ENCODE data around the gene MSX2.

MSX2 gene

DNA sequence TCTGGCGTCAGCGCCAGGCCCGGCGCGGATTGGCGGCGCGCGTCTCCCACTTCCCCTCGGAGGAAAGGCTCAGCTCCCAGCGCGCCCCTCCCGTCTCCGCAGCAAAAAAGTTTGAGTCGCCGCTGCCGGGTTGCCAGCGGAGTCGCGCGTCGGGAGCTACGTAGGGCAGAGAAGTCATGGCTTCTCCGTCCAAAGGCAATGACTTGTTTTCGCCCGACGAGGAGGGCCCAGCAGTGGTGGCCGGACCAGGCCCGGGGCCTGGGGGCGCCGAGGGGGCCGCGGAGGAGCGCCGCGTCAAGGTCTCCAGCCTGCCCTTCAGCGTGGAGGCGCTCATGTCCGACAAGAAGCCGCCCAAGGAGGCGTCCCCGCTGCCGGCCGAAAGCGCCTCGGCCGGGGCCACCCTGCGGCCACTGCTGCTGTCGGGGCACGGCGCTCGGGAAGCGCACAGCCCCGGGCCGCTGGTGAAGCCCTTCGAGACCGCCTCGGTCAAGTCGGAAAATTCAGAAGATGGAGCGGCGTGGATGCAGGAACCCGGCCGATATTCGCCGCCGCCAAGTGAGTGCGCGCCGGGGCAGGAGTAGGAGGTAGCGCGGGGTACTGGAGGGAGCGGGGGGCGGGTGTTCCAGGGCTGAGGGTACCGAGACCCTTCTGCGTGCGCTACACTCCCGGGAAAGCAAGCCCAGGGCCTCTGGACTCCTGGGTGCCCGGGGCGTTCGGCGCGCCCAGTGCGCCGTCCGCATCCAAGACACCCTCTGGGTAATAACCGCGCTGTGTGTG lies at the start of gene MSX2:
MSX2 (plus strand) TSS at position 99 of the 777 bp plus-strand sequence; CDS start at position 177, 78 bp downstream.
- TF ChIP-seq, protein P1, sequence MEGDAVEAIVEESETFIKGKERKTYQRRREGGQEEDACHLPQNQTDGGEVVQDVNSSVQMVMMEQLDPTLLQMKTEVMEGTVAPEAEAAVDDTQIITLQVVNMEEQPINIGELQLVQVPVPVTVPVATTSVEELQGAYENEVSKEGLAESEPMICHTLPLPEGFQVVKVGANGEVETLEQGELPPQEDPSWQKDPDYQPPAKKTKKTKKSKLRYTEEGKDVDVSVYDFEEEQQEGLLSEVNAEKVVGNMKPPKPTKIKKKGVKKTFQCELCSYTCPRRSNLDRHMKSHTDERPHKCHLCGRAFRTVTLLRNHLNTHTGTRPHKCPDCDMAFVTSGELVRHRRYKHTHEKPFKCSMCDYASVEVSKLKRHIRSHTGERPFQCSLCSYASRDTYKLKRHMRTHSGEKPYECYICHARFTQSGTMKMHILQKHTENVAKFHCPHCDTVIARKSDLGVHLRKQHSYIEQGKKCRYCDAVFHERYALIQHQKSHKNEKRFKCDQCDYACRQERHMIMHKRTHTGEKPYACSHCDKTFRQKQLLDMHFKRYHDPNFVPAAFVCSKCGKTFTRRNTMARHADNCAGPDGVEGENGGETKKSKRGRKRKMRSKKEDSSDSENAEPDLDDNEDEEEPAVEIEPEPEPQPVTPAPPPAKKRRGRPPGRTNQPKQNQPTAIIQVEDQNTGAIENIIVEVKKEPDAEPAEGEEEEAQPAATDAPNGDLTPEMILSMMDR (conservative IDR thresholded peaks at IDR 0.05; ENCODE audit: low read depth, low read length) = no peak
- DNase-seq (ENCODE audit: low read depth) = peak; percentile 69
- H3K4me3 ChIP-seq (ENCODE audit: low read length) = peak within 1 kb of the TSS; percentile 87

DNA sequence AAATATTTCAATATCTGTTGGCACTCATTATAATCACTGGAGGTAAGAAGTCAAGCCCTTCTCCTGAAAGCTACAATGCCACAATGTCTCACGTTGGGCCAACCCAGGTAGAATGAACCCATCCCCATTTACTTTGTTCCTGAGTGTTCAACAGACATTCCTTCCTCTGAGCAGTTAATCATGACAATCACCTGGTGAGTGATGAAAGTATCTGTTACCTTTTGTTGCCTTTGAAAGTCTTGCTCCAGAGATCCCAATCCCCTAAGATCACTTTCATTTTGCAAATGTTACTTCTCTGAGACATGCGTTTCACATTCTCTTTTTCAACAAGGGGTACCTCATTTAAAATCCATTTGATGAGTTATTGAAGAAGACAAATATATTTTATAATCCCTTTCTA lies 49.3 kb upstream of the MSX2 start:
- no peak overlapping the region for H3K4me3 ChIP-seq (ENCODE audit: low read length)
- DNase-seq (ENCODE audit: low read depth) = no peak
- TF ChIP-seq, protein P1 (conservative IDR thresholded peaks at IDR 0.05; ENCODE audit: low read depth, low read length) = no peak

DNA sequence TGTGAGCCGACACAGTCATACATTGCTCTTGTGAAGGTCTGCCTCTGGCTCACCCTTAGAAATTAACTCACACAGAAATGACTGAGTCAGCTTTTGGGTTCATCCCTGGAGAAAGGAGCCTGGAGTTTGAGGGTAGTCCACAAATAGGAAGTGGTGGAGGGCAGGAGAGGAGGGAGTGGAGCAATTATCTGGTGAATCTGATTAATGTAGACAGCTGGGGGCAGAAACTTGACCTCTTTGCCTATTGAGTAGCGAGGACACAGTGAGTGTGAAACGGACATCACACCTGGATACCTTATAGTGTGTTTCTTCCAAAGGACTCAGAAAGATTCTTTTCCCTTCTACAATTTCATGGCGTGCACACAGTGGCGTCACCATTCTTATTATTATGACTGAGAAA lies 48.5 kb upstream of the MSX2 start:
- TF ChIP-seq, protein P1 (conservative IDR thresholded peaks at IDR 0.05; ENCODE audit: low read depth, low read length) = no peak
- DNase-seq (ENCODE audit: low read depth) = no peak
- no peak overlapping the region for H3K4me3 ChIP-seq (ENCODE audit: low read length)

DNA sequence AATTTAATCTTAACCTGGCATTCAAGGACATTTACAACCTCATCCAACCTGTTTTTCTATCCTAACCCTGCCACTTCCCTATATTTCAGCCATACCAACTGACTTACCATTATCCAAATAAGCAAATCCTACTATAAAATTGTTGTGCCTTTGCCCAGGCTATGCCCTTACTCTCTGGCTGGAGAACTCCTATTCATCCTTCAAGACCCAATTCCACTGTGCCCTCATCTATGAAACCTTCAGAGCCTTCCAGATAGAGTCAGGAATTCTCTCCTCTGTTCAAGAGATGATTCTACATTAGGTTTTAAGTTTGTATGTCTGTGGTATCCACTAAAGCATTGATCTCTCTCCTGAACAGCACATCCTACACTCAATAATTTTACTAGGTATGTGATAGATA lies 46.3 kb upstream of the MSX2 start:
- no peak overlapping the region for H3K4me3 ChIP-seq (ENCODE audit: low read length)

DNA sequence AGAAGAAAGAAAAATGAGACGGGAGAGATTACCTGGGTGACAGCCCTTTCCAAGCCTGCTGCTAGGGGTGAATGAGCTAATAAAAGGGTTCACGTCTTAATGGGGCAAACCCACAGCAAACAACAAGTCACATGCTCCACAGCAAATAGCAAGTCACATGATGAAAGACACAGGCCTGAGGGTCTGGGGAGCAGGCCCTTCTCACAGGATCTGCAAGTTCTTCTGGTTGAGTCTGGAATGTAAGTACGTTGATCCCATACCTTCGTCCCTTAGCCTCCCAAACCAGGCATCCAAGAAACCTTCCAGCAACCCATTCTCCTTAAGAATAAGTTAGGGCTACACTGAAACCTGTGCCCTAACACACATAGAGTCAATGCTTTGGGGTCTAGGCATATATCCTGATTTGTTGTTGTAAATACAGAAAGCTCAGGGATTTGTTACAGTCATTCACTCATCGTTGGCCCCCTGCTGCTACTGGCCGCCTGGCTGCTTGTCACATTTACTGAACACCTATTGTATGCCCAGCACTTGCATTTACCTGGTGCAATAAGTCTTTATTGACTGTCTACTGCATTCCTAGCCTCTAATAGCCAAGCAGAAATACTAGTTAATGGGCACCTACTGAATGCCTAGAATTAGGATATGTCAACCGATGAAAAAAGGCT lies 43.3 kb upstream of the MSX2 start:
- TF ChIP-seq, protein P1 (conservative IDR thresholded peaks at IDR 0.05; ENCODE audit: low read depth, low read length) = no peak
- H3K4me3 ChIP-seq (ENCODE audit: low read length) = no peak overlapping the region
- DNase-seq (ENCODE audit: low read depth) = no peak

More for the DNA sequence above, 46.3 kb upstream of the MSX2 start:
- no peak for DNase-seq (ENCODE audit: low read depth)
- TF ChIP-seq, protein P1 (conservative IDR thresholded peaks at IDR 0.05; ENCODE audit: low read depth, low read length) = no peak

DNA sequence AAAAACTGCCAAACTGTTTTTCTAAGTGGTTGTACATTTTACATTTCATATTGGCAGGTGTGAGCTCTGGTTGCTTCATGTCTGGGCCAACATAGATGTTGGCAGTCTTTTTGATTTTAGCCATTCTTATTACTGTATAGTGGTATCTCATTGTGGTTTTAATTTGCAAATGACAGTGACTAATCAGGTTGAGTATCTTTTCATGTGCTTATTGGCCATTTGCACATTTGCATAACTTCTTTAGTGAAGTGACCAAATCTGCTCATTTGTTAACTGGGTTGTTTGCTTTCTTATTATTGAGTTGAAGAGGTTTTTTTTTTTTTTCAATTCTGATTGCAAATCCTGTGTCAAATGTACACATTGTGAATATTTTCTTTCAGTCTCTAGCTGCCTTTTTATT lies 36.9 kb upstream of the MSX2 start:
- no peak for DNase-seq (ENCODE audit: low read depth)
- H3K4me3 ChIP-seq (ENCODE audit: low read length) = no peak overlapping the region
- TF ChIP-seq, protein P1 (conservative IDR thresholded peaks at IDR 0.05; ENCODE audit: low read depth, low read length) = no peak
